HG02763 (cell line): ENCODE results near the gene AHNAK.

Source experiments
- ATAC-seq: cut with Tn5 transposase; IDR thresholded peaks from one replicate; pipeline ENCODE4 v1.9.1; 2021; ENCODE audit warnings: mild to moderate bottlenecking, moderate library complexity; ENCODE audit not compliant: unreplicated experiment

Gene AHNAK

DNA sequence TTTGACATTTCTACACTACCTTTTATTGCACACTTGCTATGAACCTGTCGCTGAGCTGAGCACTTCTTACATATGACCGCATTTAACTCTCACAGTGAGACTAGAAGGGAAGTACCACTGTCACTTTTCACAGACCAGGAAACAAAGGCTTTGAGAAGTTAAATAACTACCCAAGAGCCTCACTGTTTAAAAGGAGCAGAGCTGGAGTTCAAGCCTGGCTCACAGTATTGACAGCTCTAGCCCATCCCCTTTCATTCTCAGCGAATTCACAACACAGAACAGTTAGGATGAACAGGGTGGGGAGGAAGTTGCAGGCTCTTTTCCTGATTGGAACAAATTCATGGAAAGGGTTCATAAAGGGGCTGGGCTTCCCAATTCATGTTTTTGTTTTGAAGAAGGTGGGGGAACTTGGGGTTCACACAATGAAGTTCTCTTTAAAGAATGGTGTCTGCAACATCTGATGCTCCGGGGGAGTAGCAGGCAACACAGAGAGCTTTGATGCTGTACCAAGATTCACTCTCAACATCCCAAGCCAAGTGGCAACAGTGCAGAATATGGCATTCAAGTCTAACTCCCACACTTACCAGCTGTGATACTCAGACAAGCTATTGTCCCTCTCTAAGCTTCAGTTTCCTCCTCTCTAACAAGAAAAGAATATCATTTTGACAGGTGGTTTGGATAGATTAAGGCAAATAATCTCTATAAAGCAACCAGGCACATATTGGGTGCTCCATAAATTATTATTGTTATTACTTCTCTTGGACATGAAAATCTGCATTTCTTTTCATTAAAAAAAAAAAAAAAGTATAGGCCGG is 110.6 kb downstream of the AHNAK start:
- ATAC-seq: no peak

DNA sequence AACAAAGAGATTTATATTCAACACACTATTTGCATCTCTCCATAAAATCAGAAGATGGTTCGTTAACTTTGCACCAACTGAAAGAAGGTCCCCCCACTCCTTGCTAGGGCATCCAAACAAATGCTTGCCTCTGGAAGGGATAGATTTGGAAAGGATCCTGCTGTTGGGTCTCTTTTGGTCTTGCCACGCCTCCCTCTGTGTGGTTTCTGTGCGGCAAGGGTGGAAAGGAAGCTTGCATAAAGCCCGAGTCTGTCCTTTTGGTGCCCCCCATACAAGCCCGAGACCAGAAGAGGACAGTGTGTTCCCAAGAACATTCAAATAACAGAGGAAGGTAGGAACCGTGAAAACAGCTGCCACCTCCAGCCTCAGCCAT is 112.7 kb downstream of the AHNAK start:
- no peak for ATAC-seq

DNA sequence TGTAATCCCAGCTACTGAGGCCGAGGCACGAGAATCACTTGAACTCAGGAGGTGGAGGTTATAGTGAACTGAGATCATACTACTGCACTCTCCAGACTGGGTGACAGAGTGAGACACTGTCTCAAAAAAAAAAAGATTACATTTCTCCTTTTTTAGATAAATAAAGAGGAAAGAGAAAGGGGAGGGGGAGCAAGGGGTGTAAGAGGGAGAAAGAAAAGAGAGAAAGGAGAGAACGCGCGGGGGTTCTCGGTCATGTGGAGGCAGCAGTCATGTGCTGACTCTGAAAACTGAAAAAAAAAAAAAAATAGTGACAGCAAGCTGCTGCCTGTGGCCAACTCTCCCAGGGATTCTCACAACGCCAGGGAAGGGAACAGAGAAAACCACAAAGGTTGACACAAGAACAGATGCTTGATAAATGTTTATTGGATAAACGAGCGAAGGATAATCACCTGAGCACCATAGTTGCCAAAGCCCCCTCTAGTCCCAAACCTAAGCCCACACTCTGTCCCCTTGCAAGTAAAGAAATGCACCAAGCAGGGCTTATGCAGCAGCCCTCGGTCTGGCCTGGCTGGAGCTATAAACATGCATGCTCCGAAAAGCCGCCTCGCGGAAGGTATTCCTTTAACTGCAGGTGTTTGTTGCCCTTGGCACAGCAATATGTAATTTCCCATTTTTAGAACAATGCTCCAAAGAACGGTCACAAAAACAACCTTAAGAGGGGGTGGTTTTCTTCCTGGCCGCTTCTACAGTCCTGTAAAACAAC is 113.3 kb downstream of the AHNAK start:
- no peak for ATAC-seq

DNA sequence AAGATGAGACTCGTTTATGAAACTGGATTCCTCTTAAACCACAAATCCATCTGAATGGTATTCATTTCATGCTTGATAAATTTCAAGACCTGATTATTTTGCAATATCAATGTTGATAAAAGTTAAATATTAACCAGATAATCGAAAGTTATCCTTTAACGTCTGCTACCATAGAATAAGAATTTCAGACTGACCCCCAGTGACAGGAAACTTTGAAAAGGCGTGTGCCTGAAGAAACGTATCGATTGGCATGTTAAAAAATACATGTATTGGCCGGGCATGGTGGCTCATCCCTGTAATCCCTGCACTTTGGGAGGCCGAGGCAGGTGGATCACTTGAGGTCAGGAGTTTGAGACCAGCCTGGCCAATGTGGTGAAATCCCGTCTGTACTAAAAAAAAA is 113.9 kb downstream of the AHNAK start:
- ATAC-seq: no peak

DNA sequence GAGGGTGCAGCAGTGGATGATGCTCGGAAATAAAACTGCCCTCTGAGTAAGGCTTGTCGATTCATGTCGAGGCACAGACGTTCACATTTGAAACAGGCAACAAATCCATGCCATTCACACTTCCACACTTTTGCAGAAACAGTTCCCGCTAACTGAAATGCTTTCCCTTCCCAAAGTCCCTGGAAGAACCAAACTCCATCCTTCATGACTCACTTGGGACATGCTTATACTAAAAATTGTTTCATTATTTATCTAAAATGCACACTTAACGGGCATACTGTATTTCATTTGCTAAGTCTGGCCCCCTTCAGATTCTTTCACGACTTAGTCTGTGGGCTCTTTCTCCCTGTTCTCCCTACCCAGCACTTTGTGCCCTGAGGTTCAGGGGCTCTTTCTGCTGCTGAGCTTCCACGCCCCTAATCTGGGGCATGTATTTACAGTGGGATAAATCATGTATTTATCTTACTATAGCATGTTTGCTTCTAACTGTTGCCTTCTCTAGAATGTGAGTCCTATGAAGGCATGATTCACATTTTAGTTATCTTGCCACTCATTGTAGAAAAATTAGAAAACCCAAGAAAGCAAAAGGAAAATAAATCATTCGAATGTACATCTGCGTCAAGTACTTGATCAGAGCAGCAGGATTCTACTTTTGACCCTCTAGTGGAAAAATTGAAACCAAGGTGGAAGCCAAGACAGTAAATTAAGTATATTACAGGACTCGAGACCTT is 115.3 kb downstream of the AHNAK start:
- ATAC-seq: no peak

DNA sequence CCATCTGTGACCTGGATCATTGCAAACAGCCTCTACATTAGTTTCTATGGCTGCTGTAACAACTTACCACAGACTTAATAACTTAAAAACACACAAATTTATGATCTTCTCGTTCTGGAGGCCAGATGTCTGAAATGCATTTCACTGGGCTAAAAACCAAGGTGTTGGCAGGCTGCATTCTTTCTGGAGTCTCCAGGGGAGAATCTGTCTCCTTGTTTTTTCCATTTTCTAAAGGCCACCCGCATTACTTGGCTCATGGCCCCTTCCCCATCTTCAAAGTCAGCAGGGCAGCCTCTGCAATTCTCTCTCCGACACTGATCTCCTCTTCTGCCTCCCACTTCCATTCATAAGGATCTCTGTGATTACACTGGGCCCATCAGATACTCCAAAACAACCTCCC is 116.2 kb downstream of the AHNAK start:
- ATAC-seq: no peak

DNA sequence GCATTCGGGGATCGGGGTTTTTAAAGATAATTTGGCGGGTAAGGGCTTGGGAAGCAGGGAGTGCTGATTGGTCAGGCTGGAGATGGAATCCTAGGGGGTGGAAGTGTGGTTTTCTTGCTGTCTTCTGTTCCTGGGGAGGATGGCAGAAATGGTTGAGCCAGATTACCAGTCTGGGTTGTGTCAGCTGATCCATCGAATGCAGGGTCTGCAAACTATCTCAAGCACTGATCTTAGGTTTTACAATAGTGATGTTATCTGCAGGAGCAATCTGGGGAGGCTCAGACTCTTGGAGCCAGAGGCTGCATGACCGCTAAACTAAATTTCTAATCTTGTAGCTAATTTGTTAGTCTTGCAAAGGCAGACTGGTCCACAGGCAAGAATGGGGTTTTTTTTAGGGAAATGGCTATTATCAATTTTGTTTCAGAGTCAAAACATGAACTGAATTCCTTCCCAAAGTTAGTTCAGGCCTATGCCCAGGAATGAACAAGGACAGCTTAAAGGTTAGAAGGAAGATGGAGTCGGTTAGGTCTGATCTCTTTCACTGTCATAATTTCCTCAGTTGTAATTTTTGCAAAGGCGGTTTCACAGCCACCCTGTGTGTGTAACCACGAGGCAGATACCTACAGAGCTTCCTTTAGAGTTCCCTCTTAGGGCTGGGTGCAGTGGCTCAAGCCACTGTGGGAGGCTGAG is 117.6 kb downstream of the AHNAK start:
- no peak for ATAC-seq

DNA sequence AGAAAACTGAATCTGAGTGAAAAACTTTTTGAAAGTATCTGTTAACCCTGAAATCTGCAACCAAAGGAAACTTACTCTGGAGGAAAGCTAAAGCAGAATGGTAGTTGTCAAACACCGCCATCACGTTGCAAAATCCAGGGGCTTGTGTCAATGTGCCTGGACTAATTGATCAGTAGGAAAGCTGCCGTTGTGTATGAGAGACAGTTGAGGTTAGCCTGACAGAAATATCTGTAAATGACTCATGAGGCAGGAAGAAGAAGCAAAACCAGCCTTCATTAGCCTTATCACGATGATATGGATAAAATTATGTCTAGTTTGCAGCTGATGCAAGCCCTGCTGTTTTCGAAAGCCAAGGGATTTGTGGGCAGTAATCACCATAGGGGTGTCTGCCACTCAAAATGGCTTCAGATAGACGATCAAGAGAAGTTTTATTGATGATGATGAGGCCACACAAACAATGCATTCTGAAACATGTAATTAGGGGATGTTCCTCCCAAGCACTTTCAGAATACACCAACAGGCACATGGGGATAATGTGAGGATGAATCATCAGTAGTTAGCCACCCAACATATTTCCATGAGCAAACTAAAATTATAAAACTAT is 118.9 kb downstream of the AHNAK start:
- ATAC-seq: no peak

DNA sequence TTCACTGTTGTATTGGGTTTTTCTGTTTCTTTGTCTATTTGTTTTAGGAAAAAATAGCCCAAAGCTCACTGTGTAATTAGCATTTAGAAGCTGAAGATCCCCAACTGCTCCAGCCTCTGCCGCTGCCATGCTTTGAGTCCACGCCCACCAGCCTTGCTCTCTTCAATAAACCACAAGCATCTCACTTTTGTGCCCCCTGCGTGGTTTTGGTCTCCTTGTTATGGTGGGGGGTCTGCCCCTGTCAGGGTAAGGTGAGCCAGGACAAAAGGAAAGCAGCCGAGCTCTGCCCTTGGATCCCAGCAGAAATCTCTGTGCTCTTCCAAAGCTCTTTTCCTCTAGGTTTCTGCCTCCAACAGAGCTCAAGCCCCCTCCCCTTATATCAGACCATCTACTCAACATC is 123.6 kb downstream of the AHNAK start:
- ATAC-seq: no peak

DNA sequence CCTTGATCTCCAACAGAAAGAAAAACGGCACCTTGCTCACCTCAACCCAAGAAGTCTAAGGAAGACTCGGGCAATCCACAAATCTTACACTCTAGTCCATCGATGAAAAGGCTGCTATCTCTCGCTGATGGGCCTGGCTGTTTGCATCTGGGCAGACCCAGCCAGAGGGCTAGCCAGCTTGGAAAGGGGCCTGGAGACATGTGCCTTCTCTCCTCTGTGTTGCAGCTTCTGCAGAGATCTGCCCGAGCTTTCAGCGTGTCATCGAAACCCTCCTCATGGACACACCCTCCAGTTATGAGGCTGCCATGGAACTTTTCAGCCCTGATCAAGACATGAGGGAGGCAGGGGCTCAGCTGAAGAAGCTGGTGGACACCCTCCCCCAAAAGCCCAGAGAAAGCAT is 124.6 kb downstream of the AHNAK start:
- ATAC-seq: no peak

DNA sequence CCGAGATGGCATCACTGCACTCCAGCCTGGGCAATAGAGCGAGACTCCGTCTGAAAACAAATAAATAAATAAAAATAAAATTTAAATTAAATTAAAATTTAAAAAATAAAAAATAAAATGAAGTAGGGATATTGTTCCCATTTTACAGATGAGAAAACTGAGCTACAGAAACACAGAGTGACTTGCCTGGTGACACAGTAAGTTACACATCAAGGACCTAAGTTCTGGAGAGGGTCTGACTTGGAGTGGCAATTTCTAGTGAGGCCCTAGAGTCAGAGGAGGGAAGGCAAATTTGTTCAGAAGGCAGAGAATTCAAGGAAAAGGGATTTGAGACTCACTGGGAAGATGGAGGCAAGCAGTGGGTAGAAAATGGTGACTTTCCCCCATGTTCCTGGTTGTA is 125.7 kb downstream of the AHNAK start:
- ATAC-seq: no peak

DNA sequence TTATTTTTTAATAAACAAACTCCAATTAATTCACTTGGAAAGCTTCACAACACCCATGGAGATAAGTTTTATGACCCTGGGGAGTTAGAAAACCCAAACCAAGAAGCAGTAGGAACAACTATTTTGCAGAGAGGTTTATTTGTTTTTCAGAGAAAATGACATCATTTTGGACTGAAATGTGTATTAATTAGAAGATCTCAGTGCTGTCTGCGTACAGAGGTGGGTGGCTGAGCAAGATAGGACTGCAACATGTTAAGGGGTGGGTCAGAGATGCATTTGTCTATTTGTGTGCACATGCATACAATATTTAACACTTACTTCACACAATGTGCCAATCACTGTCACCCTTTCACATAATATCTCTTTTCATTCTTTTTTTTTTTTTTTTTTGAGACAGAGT is 126.7 kb downstream of the AHNAK start:
- ATAC-seq: no peak

DNA sequence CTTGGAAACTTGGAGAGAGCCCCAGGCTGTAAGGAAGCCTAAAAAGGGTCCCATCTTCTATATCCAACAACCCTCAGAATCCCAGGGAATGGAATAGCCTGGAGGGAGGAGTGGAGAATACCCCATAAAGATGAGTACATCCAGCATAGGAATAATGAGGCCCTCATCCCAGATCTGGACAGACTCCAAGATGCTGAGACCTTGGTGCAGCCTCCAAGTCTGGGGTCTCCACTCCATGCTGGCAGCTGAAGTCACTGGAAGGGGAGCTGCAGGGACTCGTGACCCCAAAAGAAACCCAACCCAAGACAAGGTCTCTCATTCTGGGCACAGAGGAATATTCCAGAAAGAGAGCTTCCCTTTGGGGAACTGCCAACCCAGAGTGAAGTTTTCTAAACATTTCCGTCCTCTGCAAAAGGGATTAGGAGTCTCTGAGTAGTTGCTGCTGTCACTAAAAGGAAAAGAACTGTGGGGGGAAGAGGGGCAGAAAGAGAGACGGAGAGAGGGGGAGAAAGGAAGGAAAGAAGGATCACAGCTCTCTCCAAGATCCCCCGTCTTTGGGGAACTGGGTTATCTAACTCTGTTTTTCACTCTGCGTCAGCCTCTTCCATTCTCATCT is 127.2 kb downstream of the AHNAK start:
- ATAC-seq: no peak

DNA sequence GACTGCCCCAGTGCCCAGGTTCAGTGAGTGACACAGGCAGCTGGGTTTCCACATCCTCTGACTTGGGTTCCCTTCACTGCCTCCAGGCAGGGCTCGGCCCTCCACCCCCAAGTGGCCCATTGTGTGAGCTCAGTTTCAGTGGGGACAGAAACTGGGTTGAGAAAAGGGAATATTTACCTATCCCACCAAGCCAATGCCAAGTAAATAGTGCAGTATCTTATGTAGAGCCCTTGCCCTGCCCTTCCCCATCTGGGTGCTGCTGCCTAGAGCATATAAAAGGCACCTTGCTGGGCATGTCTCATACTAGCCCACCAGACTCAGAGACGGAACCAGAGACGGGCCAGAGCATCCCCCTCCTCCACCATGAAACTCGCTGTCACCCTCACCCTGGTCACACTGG is 127.9 kb downstream of the AHNAK start, which contains the start of gene SCGB1A1:
SCGB1A1 (plus strand) TSS at position 301 of the 400 bp plus-strand sequence; CDS start at position 364, 63 bp downstream.
- no peak for ATAC-seq

DNA sequence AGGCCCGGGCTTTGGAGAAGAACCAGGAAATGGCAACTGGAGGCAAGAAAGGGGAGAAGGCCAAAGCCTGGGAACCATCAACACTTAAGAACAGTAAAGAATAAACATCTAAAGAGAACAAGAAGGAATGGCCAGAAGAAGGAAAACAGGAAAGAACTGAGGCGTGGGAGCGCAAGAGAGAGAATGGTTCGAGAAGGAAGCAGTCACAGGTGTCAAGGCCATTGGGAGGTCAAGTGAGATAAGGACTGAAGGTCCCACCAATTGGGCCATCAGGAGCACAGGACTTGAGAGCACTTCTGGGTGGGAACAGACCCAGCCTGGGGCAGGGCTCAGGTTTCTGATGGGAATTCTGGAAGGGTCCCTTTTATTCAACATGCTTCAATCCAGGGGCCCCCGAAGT is 128.5 kb downstream of the AHNAK start:
- ATAC-seq: no peak

DNA sequence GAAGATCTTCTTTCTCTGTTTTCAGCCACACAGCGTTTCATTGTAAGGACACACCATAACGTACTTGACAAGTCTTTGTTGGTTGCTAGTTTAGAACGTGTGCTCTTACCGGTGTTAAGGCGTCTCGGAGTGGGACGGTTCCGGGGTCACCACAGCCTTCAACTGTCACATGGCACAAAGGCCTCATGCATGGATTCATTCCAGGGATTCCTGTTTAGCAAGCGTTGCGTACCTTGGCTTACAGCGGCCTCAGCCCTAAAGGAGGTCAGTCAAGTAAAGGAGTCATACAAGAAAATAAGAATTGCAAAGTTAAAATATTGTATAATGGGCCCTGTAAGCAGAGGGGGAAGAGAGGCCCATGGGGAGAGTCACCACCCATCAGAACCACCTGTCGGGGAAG is 130.0 kb downstream of the AHNAK start:
- no peak for ATAC-seq

DNA sequence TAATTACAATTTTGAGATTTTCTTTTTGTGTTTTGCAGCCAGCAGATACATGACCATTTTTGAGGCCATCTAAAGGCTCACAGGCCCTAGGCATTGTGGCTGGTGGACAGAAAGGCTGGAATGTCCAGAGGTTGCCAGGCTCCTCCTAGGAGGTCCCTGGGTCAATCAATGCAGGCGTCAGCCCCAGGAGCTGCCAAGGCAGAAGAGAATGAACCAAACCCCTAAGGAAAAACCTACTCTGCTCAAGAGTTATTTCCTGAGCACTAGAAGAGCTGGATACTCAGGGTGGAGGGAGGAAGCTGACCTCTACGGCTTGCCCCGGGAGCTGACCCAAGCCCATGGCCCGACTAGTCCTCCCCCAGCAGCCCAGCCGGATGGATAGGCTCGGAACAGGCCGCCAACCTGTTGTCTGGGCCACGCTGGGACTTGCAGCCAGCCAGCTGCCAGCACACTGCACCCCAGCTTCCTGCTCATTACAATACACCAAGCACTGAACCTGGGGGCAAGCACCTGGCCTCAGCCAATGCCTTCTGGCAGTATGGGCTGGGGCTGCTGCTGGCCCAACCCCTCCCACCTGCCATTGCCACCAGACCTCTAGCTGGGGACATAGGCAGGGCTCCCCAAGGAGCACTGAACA is 133.4 kb downstream of the AHNAK start:
- ATAC-seq: no peak

DNA sequence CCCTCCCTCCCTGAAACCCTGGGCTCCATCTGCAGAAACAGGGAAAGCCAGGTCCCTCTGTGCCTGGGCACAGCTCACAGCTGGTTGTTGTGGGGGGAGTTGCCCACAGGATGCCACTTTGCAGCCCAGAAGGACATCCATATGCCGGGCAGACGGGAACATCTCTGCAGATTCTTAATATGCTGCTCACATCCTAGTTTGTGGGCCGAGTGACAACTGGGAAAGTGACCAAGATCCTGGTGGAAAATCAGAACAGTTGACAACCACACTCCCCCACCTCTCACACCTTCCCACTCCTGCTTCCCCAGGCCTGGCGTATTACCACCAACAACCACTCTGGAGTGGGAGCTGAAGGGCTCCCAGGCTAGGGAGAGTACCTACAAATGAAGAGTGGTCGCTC is 135.1 kb downstream of the AHNAK start:
- ATAC-seq: no peak

DNA sequence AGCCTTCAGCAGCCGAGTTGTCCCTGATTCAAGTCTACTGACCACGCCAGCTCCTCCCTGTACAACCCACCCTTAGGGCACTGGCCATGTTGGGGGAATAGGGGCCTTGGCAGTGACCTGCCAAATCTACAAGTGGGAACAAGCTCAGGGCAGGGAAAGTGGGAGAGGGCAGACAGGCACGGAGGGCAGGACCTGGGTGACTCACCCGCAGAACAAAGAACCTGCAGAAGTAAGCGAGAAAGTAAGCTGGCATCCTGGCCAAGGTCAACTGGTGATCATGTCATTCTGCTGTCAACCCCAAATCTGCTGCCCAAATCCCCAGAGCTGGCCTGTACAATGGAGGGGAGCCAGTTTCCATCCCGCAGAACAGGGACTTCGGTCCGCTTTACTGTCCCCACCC is 135.6 kb downstream of the AHNAK start:
- no peak for ATAC-seq

DNA sequence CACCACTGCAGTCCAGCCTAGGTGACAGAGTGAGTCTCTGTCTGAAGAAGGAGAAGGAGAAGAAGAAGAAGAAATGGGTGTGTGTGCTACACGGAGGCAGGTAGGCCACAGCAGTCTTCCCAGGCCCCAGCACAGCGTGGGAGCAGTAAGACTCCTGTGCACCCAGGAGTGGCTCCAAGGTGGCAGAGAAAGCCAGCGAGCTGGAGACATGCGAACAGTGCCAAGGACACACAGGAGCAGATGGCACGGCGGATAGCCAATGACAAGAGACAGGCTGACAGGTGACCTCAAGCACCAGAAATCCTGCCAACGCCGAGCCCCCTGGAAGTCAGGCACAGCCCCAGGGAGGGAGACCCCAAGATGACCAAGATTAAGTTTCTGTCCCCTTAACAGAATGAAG is 136.8 kb downstream of the AHNAK start:
- no peak for ATAC-seq
